ENCODE measurements around the gene MLPH.

- TF ChIP-seq, protein P1, sequence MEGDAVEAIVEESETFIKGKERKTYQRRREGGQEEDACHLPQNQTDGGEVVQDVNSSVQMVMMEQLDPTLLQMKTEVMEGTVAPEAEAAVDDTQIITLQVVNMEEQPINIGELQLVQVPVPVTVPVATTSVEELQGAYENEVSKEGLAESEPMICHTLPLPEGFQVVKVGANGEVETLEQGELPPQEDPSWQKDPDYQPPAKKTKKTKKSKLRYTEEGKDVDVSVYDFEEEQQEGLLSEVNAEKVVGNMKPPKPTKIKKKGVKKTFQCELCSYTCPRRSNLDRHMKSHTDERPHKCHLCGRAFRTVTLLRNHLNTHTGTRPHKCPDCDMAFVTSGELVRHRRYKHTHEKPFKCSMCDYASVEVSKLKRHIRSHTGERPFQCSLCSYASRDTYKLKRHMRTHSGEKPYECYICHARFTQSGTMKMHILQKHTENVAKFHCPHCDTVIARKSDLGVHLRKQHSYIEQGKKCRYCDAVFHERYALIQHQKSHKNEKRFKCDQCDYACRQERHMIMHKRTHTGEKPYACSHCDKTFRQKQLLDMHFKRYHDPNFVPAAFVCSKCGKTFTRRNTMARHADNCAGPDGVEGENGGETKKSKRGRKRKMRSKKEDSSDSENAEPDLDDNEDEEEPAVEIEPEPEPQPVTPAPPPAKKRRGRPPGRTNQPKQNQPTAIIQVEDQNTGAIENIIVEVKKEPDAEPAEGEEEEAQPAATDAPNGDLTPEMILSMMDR (IDR thresholded peaks at IDR 0.05) = no peak
- TF ChIP-seq EZH2phosphoT487 (IDR thresholded peaks at IDR 0.05) = no peak
Observed at GRCh38 chr2:237450583-237450982, 36.5 kb upstream of the MLPH start.

Measured in neural progenitor cell (in vitro differentiated cells).